PC-9 (cell line): ENCODE data around the gene NOM1. TPM values are rescaled to one million over a fixed set of nuclear protein-coding genes. Genes with fewer than 3 reads are reported as not detected.

Experiments
- BruUV-seq: library from RNA; stranded (reverse); fragments of 400-500 nt; replicated peaks from 2 replicates; lab custom pipeline; 2021; lab: Mats Ljungman, UMichigan
- CTCF ChIA-PET: fragments of 300-600 bp; sonication (Branson Sonifier 250); formaldehyde crosslinking; loops from one replicate; lab custom pipeline; 2022; ENCODE audit warnings: antibody characterized with exemption; lab: Charles Lee
- POLR2A ChIA-PET: fragments of 300-600 bp; sonication (Branson Sonifier 250); formaldehyde crosslinking; loops from one replicate; lab custom pipeline; 2022; ENCODE audit warnings: antibody characterized with exemption; ENCODE audit not compliant: unreplicated experiment; lab: Charles Lee
- DNase-seq, 2 experiments: peaks; one replicate each; pipeline versions ENCODE4 v3.0.0 to v3.0.0-alpha.2; 2015 to 2022; ENCODE audit warnings: mixed read lengths in 1 of 2
- H2AFZ ChIP-seq: fragments of 200-600 bp; sonication (generic); 2 replicates; pipeline ENCODE4 v1.8.1; 2017; ENCODE audit warnings: antibody characterized with exemption
- H3F3A ChIP-seq: fragments of 200-600 bp; sonication (generic); 2 replicates; pipeline ENCODE4 v1.8.1; 2017; ENCODE audit warnings: antibody characterized with exemption, mild to moderate bottlenecking, low read depth; ENCODE audit not compliant: insufficient read depth
- H3K27ac ChIP-seq: fragments of 200-600 bp; sonication (generic); 2 replicates; pipeline ENCODE4 v1.6.1; 2016; ENCODE audit warnings: mixed run types
- H3K27me3 ChIP-seq: fragments of 200-600 bp; sonication (generic); 2 replicates; pipeline ENCODE4 v1.6.1; 2016; ENCODE audit warnings: low read depth, mixed run types; ENCODE audit not compliant: insufficient read depth
- H3K36me3 ChIP-seq: fragments of 200-600 bp; sonication (generic); 2 replicates; pipeline ENCODE4 v1.6.1; 2016; ENCODE audit warnings: low read depth, mixed run types
- H3K4me1 ChIP-seq: fragments of 200-600 bp; sonication (generic); replicated peaks from 2 replicates; pipeline ENCODE4 v1.6.1; 2016; ENCODE audit warnings: mixed run types; ENCODE audit not compliant: insufficient read depth
- H3K4me2 ChIP-seq: fragments of 200-600 bp; sonication (generic); 2 replicates; pipeline ENCODE4 v1.6.1; 2017; ENCODE audit warnings: mixed run types
- H3K4me3 ChIP-seq: fragments of 200-600 bp; sonication (generic); 2 replicates; pipeline ENCODE4 v1.6.1; 2016; ENCODE audit warnings: mixed run types
- H3K79me2 ChIP-seq: fragments of 200-600 bp; sonication (generic); 2 replicates; pipeline ENCODE4 v1.6.1; 2017; ENCODE audit warnings: low read depth, mixed run types
- H3K9me2 ChIP-seq: fragments of 200-600 bp; sonication (generic); 2 replicates; pipeline ENCODE4 v1.8.1; 2017; ENCODE audit warnings: mild to moderate bottlenecking; ENCODE audit not compliant: insufficient read depth
- H3K9me3 ChIP-seq: fragments of 200-600 bp; sonication (generic); 2 replicates; pipeline ENCODE4 v1.8.1; 2016; ENCODE audit warnings: low read depth; ENCODE audit not compliant: insufficient read depth
- H4K20me1 ChIP-seq: fragments of 200-600 bp; sonication (generic); 2 replicates; pipeline ENCODE4 v1.8.1; 2017; ENCODE audit not compliant: insufficient read depth
- EZH2 ChIP-seq: fragments of 200-600 bp; sonication (generic); IDR thresholded peaks from 2 replicates; pipeline ENCODE4 v1.8.0; 2017; ENCODE audit warnings: antibody characterized with exemption, low read depth
- intact Hi-C: fragments of 100-400 bp; cut with micrococcal nuclease; formaldehyde crosslinking; loops from one replicate; pipeline ENCODE4 v1.10.0; 2022; ENCODE audit not compliant: unreplicated experiment
- total RNA-seq: library from RNA; stranded (reverse); gene quantifications from 2 replicates; pipeline ENCODE4 v1.2.3, GENCODE V29; 2021
- TF ChIP-seq, protein P1 (sequence below): fragments of 200-600 bp; sonication (generic); conservative IDR thresholded peaks from 2 replicates; pipeline ENCODE4 v1.6.1; 2017; ENCODE audit warnings: mixed run types, antibody characterized with exemption, mild to moderate bottlenecking, moderate library complexity

The NOM1 gene
- total RNA-seq, 1 experiment from 2014 or later: 25.4 TPM

GRCh38 chr7:157021871-157022680 is 72.6 kb downstream of the NOM1 start:
- no peaks in the 10 kb centered on the region for H3K36me3 ChIP-seq
- no peak for DNase-seq
- H3K27me3 ChIP-seq: peaks cover 45% of the 10 kb centered on the region
- no TSS peak for BruUV-seq
- peaks cover under 1% of the 10 kb centered on the region; the same call in 1 of the 2 replicates for H3F3A ChIP-seq
- TF ChIP-seq EZH2: no peak
- TF ChIP-seq, protein P1, sequence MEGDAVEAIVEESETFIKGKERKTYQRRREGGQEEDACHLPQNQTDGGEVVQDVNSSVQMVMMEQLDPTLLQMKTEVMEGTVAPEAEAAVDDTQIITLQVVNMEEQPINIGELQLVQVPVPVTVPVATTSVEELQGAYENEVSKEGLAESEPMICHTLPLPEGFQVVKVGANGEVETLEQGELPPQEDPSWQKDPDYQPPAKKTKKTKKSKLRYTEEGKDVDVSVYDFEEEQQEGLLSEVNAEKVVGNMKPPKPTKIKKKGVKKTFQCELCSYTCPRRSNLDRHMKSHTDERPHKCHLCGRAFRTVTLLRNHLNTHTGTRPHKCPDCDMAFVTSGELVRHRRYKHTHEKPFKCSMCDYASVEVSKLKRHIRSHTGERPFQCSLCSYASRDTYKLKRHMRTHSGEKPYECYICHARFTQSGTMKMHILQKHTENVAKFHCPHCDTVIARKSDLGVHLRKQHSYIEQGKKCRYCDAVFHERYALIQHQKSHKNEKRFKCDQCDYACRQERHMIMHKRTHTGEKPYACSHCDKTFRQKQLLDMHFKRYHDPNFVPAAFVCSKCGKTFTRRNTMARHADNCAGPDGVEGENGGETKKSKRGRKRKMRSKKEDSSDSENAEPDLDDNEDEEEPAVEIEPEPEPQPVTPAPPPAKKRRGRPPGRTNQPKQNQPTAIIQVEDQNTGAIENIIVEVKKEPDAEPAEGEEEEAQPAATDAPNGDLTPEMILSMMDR: no peak
- H2AFZ ChIP-seq: no peak overlapping the region
- H4K20me1 ChIP-seq: no peaks in the 10 kb centered on the region
- no peaks in the 10 kb centered on the region for H3K9me3 ChIP-seq
- ChIA-PET POLR2A (interaction anchor here (0.6 kb wide), 1 partner anchor 23 kb away, joined by 3 read pairs; no protein-coding TSS in a partner anchor), CTCF (no interaction called here)
- intact Hi-C loops: no loop called here
- no peak overlapping the region for H3K4me3 ChIP-seq
- H3K27ac ChIP-seq: no peak overlapping the region
- no peak overlapping the region for H3K4me2 ChIP-seq
- no peaks in the 10 kb centered on the region for H3K79me2 ChIP-seq
- H3K9me2 ChIP-seq: no peaks in the 10 kb centered on the region
- H3K4me1 ChIP-seq: no peaks in the 10 kb centered on the region; the same call in 1 of the 2 replicates

Other genes with a start within 250 kb of the NOM1 start
- 85.0 and 107 TPM in 2 replicates for gene LMBR1, start 56.5 kb upstream of the NOM1 start, total RNA-seq
- 0.28 and 0.33 TPM in 2 replicates for gene MNX1, start 61.0 kb downstream of the NOM1 start, total RNA-seq
- gene UBE3C, start 189.2 kb downstream of the NOM1 start, total RNA-seq: 71.0 and 77.6 TPM in 2 replicates